ENCODE results near the gene KCNH1.
"Not testable (repeated sequence)": the region's sequence is repeated elsewhere in the genome, so short reads cannot be mapped to it uniquely, and the experiment has no call there.

Gene KCNH1

DNA sequence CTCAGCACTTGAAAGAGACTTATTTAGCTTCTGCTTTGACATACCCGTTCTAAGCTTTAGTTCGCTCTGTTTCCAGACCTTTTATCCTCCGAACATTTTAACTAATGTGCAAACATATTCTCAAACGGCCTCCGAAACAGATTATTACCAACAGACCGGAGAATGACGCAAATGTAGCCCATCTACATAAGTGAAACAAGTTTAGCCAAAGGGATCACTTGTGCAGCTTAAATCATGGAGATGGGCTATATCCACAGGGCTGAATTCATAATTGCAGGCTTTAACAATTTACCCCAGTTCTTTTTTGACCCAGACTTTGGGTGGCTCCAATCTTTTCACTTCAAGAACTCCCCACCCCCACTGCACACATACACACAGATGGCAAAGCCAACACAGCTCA lies 119.7 kb downstream of the KCNH1 start:
- FAIRE-seq: no peak
- DNase-seq (ENCODE audit: insufficient read length, low spot score): no peak

DNA sequence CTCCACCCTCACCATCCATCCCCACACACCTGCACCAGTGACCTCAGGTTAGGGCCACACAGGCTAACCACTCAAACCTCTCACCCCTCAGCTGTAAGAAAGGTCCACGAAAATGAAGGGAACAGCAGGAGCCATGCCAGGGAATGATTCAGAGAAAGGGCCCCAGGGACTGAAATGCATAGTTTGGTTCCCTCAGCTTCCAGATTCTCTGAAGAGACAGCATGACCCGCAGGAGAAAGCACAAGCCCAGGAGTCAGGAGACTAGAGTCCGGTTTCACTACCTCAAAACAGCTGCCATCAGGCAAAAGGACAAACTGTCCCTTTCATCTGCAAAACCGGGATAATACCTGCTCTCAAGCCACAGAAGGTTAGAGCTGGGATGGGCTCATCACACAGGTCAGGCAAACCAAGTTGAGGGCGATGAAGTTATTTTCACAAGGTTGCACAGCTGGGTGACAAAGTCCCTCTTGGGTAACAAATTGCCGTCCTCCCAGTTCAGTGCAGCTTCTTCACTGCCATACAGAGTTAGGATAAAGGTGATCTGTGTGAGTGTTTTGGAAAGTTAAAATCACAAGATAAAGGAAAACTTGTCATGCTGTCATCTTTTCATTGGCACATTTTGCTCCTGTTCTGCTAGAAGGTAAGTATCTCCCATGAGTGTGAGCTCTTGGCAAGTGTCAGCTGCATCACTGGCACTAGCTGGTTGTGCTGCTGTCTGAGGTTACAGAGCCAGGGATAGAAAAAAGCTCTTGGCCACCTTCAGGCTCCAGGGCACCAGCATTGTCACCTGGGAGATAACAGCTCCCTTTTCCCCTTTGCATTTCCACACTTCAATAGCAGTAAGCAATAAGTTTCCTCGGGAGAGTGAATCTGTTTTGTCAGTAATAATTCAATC lies 120.4 kb downstream of the KCNH1 start:
- FAIRE-seq (no peak), DNase-seq (ENCODE audit: insufficient read length, low spot score) (no peak)

DNA sequence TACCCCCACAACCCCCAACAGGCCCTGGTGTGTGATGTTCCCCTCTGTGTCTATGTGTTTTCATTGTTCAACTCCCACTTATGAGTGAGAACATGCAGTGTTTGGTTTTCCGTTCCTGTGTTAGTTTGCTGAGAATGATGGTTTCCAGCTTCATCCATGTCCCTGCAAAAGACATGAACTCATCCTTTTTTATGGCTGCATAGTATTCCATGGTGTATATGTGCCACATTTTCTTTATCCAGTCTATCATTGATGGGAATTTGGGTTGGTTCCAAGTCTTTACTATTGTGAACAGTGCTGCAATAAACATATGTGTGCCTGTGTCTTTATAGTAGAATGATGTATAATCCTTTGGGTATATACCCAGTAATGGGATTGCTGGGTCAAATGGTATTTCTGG lies 122.8 kb downstream of the KCNH1 start:
- not testable (repeated sequence) for DNase-seq (ENCODE audit: insufficient read length, low spot score); FAIRE-seq

DNA sequence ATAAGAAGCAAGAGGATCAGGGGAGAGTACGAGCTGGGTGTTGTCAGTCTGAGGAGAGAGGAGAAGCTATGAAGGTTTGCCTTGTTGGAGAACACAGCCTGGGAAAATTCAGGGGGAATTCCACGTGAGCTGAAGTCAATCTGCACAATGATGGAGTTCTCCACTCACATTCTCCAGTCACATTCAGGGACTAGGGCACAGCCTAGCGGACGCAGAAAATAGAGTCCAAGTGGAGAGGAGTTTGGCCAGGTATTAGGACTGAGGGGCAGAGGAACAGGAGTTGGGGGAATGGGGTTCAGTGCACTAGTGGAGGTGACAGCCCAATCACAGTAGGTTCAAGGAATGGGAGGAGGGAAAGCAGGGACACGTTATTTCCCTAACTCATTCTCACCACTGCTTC lies 124.0 kb downstream of the KCNH1 start:
- DNase-seq (ENCODE audit: insufficient read length, low spot score): no peak
- FAIRE-seq: no peak

DNA sequence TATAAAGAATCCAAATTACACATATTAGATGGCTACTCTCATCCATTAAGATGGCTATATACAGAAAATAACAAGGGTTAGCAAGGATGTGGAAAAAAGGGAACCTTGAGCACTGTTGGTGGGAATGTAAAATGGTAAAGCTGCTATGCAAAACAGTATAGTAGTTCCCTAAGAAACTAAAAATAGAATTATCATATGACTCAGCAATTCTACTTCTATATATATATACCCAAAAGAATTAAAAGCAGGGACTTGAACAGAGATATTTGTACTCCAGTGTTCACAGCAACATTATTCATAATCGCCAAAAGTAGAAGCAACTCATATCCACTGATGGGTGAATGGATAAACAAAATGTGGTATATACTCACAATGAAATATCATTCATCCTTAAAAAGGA lies 126.1 kb downstream of the KCNH1 start:
- DNase-seq (ENCODE audit: insufficient read length, low spot score): no peak
- no peak for FAIRE-seq

DNA sequence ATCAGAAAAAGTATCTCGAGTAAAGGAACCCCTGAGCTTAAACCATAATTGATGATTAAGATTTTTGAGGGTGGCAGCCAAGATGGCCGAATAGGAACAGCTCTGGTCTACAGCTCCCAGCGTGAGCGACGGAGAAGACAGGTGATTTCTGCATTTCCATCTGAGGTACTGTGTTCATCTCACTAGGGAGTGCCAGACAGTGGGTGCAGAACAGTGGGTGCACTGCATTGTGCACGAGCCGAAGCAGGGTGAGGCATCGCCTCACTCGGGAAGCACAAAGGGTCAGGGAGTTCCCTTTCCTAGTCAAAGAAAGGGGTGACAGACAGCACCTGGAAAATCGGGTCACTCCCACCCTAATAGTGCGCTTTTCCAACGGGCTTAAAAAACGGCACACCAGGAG lies 138.0 kb downstream of the KCNH1 start:
- FAIRE-seq: not testable (repeated sequence)

DNA sequence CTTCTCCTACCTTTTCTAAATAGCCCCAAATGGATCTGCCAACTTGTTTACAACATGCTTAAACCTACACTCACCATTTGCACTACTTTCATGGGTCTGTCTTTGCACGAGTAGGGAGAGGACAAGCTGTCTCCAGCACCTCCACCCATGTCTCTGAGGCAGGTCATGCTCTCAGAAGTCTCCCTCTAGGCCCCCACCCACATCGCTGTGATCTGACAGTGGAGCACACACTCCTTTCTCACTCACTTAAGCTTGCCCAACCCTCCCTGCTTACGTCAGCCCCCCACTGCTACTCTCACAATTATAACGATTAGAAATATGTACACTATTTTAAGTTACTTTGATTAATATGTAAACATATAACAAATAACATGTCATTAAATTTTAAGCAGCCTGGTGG lies 141.1 kb downstream of the KCNH1 start:
- FAIRE-seq (no peak), DNase-seq (ENCODE audit: insufficient read length, low spot score) (no peak)

More for the DNA sequence above, 138.0 kb downstream of the KCNH1 start:
- DNase-seq (ENCODE audit: insufficient read length, low spot score): not testable (repeated sequence)

DNA sequence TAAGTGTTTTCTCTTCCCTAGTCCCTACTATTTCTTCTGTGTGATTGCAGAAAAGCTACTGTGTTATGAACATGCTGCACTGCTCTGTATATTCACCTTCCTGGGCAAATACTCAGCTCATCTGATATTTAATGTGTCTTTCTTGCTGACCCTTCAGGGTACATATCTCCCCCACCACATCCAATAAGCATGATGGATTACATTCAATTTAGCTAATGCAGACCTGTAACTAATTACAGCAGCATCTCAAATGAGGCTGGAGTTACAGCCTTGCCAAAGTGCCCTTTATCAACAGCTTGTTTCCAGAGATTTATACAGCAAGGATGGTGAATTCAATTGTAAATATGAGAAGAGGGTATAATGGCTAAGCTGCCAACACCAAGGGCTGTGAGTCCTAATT lies 144.0 kb downstream of the KCNH1 start:
- DNase-seq (ENCODE audit: insufficient read length, low spot score) (no peak), FAIRE-seq (no peak)

DNA sequence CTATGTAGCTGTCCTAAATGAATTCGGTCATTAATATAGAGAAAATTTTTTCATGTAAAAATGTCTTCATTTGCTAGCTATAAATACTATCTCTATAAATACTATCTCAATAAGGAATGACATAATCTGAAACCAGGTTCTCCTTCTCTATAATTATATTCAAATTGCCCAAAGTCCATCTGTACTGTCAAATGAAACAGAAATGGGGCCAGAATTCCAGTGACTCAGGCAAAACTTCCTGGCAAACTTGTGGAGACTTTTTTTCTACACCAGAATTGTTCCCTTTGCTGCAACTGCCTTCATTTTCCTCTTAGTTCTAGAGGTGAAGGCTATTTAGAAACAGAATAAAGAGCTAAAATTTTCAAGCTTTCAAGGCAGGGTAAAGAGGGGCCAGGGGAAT lies 152.5 kb downstream of the KCNH1 start:
- FAIRE-seq (no peak), DNase-seq (ENCODE audit: insufficient read length, low spot score) (no peak)

DNA sequence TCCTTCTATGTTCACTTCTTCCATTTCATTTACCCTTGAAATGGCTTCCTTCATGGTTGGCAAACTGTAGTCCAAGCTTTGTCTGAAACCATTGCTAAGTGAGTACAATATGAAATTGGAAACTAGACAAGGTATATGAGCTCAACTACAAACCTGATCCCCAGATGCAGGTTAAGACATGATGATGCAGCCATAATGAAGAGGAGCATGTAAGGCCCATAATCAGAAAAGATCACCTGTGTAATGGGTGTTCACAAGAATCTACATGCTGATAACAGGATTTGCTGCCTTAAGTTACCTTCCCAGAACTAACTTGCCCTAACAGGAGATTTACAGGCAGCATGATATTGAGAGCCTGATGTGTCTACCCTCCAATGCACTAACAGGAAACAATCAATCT lies 153.9 kb downstream of the KCNH1 start:
- DNase-seq (ENCODE audit: insufficient read length, low spot score): no peak
- FAIRE-seq: no peak

DNA sequence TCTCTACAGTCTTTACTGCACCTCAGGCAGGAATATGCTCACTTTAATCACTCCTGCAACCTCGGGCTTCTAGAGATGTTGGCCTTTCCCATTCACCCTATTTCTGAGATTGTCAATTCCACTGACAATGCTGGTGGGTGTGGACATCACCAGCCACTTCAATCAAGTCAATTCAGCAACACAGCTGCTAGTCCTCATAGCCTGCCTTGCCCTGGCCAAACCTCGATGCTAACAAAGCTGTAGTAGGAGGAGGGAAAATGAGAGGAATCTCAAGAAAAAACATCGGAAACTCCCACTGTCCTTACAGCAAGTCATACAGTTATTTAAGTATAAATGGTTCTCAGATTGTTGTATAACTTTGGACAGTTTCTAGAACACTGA lies 155.0 kb downstream of the KCNH1 start:
- no peak for FAIRE-seq

DNA sequence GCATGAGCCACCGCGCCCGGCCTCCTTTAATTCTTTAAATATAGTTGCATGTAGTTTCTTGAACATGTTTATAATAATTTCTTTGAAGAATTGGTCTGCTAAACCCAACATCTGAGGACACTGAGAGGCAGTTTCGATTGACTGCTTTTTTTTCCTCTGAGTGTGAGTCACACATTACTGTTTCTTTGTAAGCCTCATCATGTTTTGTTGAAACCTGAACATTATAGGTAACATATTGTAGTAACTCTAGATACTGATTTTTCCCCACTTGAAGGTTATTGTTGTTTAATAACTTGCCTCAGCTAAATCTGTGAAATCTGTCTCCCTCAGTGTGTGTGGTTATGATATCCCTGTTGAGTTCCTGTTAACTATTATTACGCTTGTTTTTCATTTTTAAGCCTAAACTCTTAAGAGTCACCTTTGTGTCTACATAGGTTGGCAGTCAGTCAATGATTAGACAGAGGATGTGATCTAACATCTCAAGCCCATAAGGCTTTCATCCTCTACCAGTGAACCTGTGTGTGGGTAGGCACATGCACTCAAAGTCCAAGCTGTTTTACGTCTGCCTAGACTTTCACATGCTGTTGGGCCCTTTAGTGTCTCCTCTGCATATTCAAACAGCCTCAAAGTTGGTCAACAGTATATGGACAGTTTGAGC lies 155.5 kb downstream of the KCNH1 start:
- FAIRE-seq (no peak), DNase-seq (ENCODE audit: insufficient read length, low spot score) (no peak)

More for the DNA sequence above, 155.0 kb downstream of the KCNH1 start:
- no peak for DNase-seq (ENCODE audit: insufficient read length, low spot score)

DNA sequence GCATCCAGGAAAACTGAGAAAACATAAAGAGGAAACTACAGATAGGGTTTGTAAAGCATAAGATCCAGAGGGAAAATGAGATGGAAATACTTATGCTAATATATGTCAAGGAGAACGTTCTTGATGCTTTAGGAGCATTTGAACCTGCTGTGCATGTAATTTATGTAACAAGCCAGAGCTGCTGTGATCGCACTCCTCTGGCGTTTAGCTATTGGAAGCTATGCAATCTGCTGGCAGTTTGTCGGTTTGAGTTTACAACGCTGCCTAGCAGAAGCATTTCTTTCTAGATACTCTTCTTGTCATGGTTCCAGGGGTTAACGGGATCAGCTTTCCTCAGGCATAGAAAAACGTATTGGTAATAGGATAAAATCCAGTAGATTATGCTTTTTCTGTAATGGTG lies 182.7 kb downstream of the KCNH1 start:
- DNase-seq (ENCODE audit: insufficient read length, low spot score) (no peak), FAIRE-seq (no peak)

DNA sequence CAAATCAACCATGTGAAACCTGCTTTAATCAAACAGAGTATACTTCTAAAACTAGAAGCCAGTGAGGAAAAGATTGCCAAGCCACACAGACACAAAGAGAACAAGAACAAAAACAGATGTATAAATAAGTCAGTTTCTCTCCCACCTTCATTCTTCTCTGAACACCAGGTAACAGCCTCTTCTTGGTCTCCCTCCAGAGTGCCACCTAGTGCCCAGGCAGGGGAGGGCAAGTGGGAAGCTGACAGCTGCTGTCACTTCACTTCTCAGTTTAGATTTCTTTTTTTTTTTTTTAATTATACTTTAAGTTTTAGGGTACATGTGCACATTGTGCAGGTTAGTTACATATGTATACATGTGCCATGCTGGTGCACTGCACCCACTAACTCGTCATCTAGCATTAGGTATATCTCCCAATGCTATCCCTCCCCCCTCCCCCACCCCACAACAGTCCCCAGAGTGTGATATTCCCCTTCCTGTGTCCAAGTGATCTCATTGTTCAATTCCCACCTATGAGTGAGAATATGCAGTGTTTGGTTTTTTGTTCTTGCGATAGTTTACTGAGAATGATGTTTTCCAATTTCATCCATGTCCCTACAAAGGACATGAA lies 183.9 kb downstream of the KCNH1 start:
- not testable (repeated sequence) for FAIRE-seq
- DNase-seq (ENCODE audit: insufficient read length, low spot score): peak; percentile 42

DNA sequence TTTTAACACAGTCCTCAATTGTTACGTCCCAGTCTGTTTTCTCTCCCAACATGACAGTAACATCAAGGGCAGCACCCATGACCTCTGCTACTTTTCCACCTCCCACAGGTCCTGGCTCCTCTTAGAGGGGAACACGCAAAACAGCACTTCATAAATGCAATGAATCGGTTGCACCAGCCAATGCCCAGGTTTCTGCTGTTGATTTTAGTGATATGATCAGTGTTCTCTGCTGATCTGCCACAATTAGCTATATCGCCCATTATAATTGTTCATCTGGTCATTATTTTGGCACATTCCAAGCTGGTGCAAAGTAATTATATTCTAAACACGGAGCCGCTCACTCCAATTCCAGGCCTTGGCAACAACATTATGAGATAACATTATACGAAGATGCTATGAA lies 184.5 kb downstream of the KCNH1 start:
- no peak for FAIRE-seq
- DNase-seq (ENCODE audit: insufficient read length, low spot score): no peak

DNA sequence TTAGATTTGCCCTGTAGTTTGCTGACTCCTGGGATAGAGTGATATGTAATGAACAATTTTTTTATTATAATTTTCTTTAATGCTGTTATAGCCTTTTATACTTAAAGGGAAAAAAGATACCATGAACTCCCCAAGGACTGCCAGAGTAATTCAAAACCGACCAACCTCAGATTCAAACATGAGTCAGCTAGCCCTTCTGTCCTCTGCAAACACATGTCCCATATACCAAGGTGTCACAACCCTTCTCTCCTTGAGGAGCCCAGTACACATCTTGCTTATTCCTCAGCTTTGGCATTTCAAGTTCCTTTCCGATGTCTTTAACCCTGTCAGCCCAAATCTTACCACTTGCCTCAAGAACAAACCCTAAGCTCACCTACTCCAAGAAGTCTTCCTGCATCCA lies 184.9 kb downstream of the KCNH1 start:
- DNase-seq (ENCODE audit: insufficient read length, low spot score) (no peak), FAIRE-seq (no peak)

DNA sequence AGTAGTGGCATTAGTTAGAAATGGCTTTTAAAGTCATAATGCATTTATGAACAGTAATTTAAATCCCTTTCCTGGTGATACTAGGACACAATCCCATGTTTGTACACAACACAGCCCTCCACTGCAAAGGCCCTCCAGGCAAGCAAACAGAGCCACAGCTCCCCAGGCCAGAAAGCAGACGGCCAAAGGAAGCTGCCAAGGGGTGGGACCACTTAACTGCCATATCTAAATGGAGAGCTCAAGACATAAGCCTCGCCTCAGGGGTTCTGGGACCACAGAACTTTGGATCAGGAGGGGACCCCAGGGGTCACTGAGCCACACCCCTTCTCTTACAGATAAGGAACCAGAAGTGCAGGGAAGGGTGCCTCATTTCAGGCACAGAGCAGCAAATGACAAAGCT lies 189.7 kb downstream of the KCNH1 start:
- DNase-seq (ENCODE audit: insufficient read length, low spot score) (no peak), FAIRE-seq (no peak)

DNA sequence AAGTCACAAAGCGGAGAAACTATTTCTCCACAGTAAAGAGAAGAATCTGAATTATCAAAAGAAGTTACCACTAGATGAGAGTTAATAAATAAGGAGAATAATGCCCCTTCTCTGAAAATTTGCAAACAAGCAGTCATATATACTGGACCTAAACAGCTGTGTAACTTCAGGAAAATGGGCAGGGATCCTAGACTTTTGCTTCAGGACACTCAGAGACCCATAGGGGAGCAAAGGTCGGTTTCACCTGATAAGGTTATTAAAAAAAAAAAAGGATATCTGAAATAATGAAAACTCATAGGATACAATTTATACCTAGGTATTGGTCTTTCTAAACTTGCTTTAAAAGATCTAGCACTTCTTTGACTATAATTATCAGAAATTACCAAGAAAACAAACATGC lies 191.4 kb downstream of the KCNH1 start:
- FAIRE-seq (no peak), DNase-seq (ENCODE audit: insufficient read length, low spot score) (no peak)

DNA sequence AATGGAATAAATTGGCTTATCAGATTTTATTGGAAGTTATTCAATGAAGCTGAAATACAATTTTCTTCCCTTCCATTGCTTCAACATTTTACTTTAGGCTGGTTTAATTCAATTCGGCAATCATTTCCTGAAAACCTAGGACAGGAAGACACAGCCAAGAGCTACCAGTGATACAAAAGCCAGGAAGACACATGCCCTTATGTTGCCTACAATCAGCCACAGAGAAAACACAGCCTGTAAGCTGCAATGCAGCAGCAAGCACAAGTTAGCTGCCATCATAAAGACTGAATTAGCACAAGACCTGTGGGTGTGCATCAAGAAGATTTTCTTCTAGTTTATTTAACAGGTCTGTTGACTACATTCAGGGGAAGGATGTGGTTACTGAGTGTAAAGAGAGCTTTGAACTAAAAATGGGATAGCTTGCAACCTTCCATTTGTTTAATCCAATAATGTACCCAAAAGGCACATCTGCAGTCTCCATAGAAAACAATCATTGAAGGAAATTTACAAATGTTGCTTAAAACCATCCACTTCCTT lies 193.8 kb downstream of the KCNH1 start:
- FAIRE-seq: no peak
- no peak for DNase-seq (ENCODE audit: insufficient read length, low spot score)

DNA sequence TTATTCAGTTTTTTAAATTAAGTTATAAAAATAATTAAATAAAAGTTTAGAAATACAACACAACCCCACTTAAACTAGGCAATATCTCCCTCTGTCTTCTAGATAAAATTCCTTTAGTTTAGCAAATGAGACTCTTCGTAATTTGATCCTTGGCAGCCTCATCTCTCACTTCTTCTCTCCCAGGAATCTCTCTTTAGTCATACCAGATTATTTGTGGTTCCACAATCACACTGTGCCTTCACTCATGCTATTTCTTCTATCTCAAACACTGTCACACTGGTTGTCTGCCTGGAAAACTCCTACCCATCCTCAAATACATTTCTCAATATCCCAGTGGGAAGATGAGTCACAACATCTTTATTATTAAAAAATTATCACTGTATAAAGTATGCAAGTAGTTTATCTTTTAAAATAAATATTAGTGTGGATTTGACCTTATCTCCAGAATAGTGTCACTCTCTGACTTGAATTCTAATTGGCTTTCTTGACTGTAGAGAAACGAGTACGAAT lies 195.5 kb downstream of the KCNH1 start:
- DNase-seq (ENCODE audit: insufficient read length, low spot score): no peak
- no peak for FAIRE-seq

DNA sequence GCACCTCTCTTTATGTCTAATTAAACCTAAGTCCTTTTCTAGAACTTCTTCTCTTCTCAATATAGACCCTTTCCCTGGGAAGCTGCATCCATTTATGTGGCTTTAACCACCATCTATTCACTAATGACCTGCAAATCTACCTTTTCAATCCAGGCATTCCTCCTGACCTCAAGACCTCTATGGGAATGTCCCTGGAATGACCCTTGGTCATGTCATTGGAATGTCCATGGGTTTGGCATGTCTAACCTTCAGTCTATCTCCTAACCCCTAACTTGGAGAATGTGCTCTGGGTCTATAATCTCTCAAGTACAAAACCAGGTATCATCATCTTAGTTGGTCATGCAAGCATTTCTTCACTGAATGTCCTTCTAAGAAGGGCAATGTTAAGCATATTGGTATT lies 196.1 kb downstream of the KCNH1 start:
- peak; percentile 57 for FAIRE-seq
- no peak for DNase-seq (ENCODE audit: insufficient read length, low spot score)

Measured in GM19239 (cell line).